OCI-LY1 (cell line): ENCODE measurements around the gene CDH6.

ENCODE experiments used
- EZH2 ChIP-seq: fragments of 200-600 bp; sonication (generic), shearing (Covaris generic); IDR thresholded peaks from 2 replicates; pipeline ENCODE4 v1.8.0; 2017; ENCODE audit warnings: borderline replicate concordance, mixed run types, mild to moderate bottlenecking, antibody characterized with exemption, low read length, moderate library complexity, mixed read lengths
- TF ChIP-seq, protein P1 (sequence below): fragments of 200-600 bp; sonication (generic), shearing (Covaris generic); IDR thresholded peaks from 2 replicates; pipeline ENCODE4 v1.5.1; 2017; ENCODE audit warnings: mild to moderate bottlenecking, antibody characterized with exemption, low read length, moderate library complexity, mixed read lengths

- TF ChIP-seq, protein P1, sequence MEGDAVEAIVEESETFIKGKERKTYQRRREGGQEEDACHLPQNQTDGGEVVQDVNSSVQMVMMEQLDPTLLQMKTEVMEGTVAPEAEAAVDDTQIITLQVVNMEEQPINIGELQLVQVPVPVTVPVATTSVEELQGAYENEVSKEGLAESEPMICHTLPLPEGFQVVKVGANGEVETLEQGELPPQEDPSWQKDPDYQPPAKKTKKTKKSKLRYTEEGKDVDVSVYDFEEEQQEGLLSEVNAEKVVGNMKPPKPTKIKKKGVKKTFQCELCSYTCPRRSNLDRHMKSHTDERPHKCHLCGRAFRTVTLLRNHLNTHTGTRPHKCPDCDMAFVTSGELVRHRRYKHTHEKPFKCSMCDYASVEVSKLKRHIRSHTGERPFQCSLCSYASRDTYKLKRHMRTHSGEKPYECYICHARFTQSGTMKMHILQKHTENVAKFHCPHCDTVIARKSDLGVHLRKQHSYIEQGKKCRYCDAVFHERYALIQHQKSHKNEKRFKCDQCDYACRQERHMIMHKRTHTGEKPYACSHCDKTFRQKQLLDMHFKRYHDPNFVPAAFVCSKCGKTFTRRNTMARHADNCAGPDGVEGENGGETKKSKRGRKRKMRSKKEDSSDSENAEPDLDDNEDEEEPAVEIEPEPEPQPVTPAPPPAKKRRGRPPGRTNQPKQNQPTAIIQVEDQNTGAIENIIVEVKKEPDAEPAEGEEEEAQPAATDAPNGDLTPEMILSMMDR = no peak
- no peak for TF ChIP-seq EZH2
Measured at GRCh38 chr5:31317665-31318064, 124.2 kb downstream of the CDH6 start.
